ENCODE measurements around the gene RNASEH1.

GRCh38 chr2:3572620-3573019, 14.5 kb upstream of the RNASEH1 start:
- TF ChIP-seq EZH2 (IDR thresholded peaks at IDR 0.05; ENCODE audit: borderline replicate concordance) = no peak
- no peak for TF ChIP-seq CTCF (IDR thresholded peaks at IDR 0.05; ENCODE audit: poor library complexity)
